ENCODE data around the gene C15orf39. TPM values are rescaled to one million over a fixed set of nuclear protein-coding genes. Genes with fewer than 3 reads are reported as not detected.

The C15orf39 gene
- total RNA-seq, 3 donors from 2014 or later (not counting 1 experiment from before 2014, with no cell fraction given) = 63.5 to 89.2 (median 70.1) TPM

DNA sequence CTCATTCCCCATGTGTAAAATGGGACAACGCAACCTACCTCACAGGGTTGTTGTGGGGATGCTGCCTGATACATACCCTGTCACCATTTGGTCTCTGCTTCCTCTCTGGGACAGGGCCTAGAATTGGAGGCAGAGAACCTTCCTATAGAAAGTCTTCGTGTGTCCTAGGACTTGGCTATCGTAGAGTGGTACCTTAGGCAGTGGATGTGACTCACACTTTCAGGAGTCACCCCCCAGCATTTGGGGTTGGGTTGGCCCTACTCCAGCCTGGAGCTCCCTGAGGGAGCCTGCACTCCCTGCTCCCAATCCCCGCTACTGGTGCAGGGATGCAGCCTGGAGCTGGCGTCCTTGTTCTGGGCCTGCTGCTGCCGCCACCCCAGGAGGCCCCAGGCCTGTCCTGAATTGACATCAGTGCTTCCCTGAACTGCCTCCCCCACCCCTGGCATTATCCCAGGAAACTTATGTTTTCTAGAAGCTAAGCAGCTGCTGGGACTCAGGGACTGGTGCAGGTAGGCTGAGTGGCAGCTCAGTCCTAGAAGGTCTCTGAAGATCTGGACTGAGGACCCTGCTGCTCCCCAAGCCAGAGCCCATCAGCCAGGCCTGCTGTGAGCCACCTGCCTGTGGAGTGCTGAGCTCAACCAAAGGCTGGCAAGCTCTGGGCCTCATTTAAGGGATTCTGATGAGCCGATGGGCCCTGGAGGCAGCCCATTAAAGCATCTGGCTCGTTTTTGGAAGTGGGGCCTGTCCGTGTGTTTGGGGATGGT lies 9.9 kb downstream of the C15orf39 start:
- no peaks in the 10 kb centered on the region for H3K9me3 ChIP-seq (ENCODE audit: control insufficient read depth, insufficient read depth, low read length)
- H3K4me3 ChIP-seq (ENCODE audit: low read length) = no peak overlapping the region
- intact Hi-C loops (cut with micrococcal nuclease) = no loop called here
- H3K36me3 ChIP-seq (ENCODE audit: control insufficient read depth, insufficient read depth, low read length) = peaks cover 73% of the 10 kb centered on the region
- peaks cover 7% of the 10 kb centered on the region for H3K36me3 Mint-ChIP-seq
- no peaks in the 10 kb centered on the region for H3K9me3 Mint-ChIP-seq
- TF ChIP-seq, protein P1, sequence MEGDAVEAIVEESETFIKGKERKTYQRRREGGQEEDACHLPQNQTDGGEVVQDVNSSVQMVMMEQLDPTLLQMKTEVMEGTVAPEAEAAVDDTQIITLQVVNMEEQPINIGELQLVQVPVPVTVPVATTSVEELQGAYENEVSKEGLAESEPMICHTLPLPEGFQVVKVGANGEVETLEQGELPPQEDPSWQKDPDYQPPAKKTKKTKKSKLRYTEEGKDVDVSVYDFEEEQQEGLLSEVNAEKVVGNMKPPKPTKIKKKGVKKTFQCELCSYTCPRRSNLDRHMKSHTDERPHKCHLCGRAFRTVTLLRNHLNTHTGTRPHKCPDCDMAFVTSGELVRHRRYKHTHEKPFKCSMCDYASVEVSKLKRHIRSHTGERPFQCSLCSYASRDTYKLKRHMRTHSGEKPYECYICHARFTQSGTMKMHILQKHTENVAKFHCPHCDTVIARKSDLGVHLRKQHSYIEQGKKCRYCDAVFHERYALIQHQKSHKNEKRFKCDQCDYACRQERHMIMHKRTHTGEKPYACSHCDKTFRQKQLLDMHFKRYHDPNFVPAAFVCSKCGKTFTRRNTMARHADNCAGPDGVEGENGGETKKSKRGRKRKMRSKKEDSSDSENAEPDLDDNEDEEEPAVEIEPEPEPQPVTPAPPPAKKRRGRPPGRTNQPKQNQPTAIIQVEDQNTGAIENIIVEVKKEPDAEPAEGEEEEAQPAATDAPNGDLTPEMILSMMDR (IDR thresholded peaks at IDR 0.05) = no peak
- no peak overlapping the region for H3K4me3 Mint-ChIP-seq
- H3K4me1 Mint-ChIP-seq = peaks cover 37 to 73% of the 10 kb centered on the region in 2 donors
- DNase-seq = no peak
- no peaks in the 10 kb centered on the region for H3K27me3 Mint-ChIP-seq (ENCODE audit: low read depth in 2 of 2)
- no peak for ATAC-seq
- peaks cover 50% of the 10 kb centered on the region for H3K4me1 ChIP-seq (ENCODE audit: control insufficient read depth, insufficient read depth, low read length)
- H3K27me3 ChIP-seq (ENCODE audit: control insufficient read depth, insufficient read depth, low read length) = no peaks in the 10 kb centered on the region
- no peak overlapping the region for H3K27ac ChIP-seq (ENCODE audit: low read length)
- peak overlapping the region; percentile 67 to 83 for H3K27ac Mint-ChIP-seq
- WGBS (ENCODE audit: insufficient coverage) = 91% methylated on average over 9 of the region's 9 CpGs

DNA sequence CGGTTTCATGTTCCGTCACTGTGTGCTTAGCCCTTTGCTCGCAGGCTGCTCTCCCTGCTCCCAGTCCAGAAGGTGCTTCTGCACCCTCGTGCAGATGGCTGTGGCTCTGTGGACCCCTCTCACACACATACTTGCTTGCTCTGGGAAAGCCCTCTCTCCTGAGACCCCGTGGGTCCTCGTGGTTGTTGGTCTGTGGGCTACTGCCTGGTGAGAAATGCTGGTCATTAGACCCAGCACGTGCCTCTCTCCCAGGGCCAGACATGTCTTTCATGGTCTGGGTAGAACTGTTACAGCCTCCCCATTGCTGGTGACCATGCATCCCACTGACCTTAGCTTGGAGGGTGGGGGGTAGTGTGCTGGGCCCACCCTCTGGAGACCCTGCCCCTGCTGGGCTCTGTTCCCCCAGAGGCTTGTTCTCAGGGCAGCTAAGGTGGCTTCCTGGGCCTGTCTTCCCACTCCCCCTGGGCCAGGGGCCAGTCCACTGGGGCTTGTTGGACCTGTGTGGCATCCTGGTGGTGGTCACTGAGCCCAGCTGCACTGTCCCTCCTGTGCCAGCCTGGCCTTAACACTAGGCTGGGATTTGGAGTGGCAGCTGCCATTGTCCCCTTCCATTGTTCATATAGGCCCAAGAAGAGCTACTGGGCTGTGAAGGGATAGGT lies 10.6 kb downstream of the C15orf39 start:
- H3K27me3 ChIP-seq (ENCODE audit: control insufficient read depth, insufficient read depth, low read length) = no peaks in the 10 kb centered on the region
- H3K4me1 ChIP-seq (ENCODE audit: control insufficient read depth, insufficient read depth, low read length) = peaks cover 45% of the 10 kb centered on the region
- no peak overlapping the region for H3K4me3 Mint-ChIP-seq
- H3K36me3 ChIP-seq (ENCODE audit: control insufficient read depth, insufficient read depth, low read length) = peaks cover 67% of the 10 kb centered on the region
- TF ChIP-seq, protein P1 (IDR thresholded peaks at IDR 0.05) = no peak
- no peak overlapping the region for H3K4me3 ChIP-seq (ENCODE audit: low read length)
- no peak overlapping the region for H3K27ac ChIP-seq (ENCODE audit: low read length)
- intact Hi-C loops (cut with micrococcal nuclease) = no loop called here
- no peak for DNase-seq
- no peaks in the 10 kb centered on the region for H3K27me3 Mint-ChIP-seq (ENCODE audit: low read depth in 2 of 2)
- no peaks in the 10 kb centered on the region for H3K9me3 ChIP-seq (ENCODE audit: control insufficient read depth, insufficient read depth, low read length)
- no peaks in the 10 kb centered on the region for H3K9me3 Mint-ChIP-seq
- H3K4me1 Mint-ChIP-seq = peaks cover 37 to 68% of the 10 kb centered on the region in 2 donors
- H3K27ac Mint-ChIP-seq = peak overlapping the region; percentile 58 to 72
- no peak for ATAC-seq
- 81% methylated on average over 7 of the region's 7 CpGs for WGBS (ENCODE audit: insufficient coverage)
- H3K36me3 Mint-ChIP-seq = peaks cover 7% of the 10 kb centered on the region

DNA sequence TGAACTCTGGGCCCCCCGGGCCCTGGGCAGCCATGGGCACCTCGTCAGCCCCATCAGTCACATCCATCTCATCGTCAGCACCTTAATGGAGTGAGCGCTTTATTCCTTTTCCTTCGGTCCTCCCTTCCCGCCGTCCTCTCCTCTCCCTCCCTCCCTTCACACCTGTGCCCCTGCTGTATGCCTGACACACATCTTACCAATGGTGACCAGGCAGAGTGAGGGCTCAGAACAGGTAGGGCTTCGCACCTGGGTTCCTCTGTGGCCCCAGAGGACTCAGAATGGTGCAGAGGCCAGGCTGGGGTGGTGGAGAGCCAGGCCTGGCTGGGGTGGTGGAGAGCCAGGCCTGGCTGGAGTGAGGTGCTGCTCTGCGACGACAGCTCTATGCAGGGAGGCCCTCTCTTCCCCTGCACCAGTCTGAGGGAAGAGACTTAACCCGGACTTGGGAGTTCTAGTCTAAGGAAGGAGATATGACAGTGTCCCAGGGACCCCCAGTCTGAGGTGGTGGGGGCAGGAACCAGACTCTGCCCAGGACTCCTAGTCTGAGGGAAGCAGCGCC lies 11.6 kb downstream of the C15orf39 start:
- intact Hi-C loops (cut with micrococcal nuclease) = no loop called here
- H3K27me3 Mint-ChIP-seq (ENCODE audit: low read depth in 2 of 2) = no peaks in the 10 kb centered on the region
- H3K4me3 Mint-ChIP-seq = no peak overlapping the region
- peaks cover 37 to 64% of the 10 kb centered on the region in 2 donors for H3K4me1 Mint-ChIP-seq
- no peaks in the 10 kb centered on the region for H3K9me3 Mint-ChIP-seq
- Histone ChIP-seq H3K4me1 (ENCODE audit: control insufficient read depth, insufficient read depth, low read length) (peaks cover 43% of the 10 kb centered on the region), H3K4me3 (ENCODE audit: low read length) (no peak overlapping the region), H3K27ac (ENCODE audit: low read length) (no peak overlapping the region), H3K36me3 (ENCODE audit: control insufficient read depth, insufficient read depth, low read length) (peaks cover 58% of the 10 kb centered on the region), H3K27me3 (ENCODE audit: control insufficient read depth, insufficient read depth, low read length) (no peaks in the 10 kb centered on the region), H3K9me3 (ENCODE audit: control insufficient read depth, insufficient read depth, low read length) (no peaks in the 10 kb centered on the region)
- ATAC-seq = peak in 1 of 3 donors; percentile 9
- TF ChIP-seq, protein P1 (IDR thresholded peaks at IDR 0.05) = no peak
- peak overlapping the region; percentile 26 to 72 for H3K27ac Mint-ChIP-seq
- H3K36me3 Mint-ChIP-seq = peaks cover 7% of the 10 kb centered on the region
- no peak for DNase-seq
- 93% methylated on average over 12 of the region's 12 CpGs for WGBS (ENCODE audit: insufficient coverage)
